ENCODE measurements around the gene USF1. TPM values are rescaled to one million over a fixed set of nuclear protein-coding genes. Genes with fewer than 3 reads are reported as not detected.
A peak's percentile ranks its signal among the peaks of the same experiment; 100 is the strongest.

USF1 gene
- total and polyA plus RNA-seq, 2 experiments from 2014 or later: 11.9 to 85.1 TPM

DNA sequence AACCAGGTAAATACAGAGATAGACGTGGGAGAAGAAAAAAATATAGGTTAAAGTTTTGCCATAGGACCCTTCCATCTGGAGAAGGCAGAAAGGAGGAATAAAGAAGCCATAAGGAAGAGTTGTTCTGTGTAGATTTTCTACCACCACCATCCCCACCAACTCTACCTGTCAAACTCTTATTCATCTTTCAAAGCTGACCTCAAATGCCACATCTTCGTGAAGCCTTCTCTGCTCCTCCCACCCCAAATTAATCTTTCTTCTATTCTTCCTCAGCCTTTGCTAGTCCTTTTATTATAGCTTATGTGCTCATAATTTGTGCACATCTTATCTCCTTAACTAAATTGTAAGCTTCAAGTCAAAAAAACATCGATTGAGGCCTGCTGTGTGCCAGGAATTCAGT is 44.8 kb upstream of the USF1 start:
- WGBS (ENCODE audit: low lambda C conversion rate, missing lambda C conversion rate): 89% methylated on average over 3 of the region's 3 CpGs
- Histone ChIP-seq H4K20me1 (ENCODE audit: insufficient read depth, poor library complexity, severe bottlenecking) (no peaks in the 10 kb centered on the region), H3K27ac (no peak overlapping the region)

DNA sequence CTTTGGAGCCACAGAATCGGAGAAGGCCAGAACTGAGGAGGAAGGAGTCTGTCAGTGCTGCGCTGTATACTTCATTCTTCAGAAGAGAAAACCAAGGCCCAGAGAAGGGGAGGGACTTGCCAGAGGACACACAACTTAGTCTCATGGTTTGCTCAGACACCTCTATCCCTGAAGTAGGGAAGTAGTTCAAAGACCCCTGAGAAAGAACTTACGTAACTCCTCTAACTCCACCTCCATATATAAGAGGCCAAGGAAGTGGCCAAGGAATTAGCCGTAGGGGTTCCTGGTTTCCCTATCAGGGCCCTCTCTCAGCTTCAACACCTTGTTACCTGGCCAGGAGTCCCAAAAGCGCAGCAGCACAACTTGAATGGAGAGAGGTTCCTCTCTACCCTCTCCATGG is 44.2 kb upstream of the USF1 start:
- peak overlapping the region; percentile 73 for H3K4me2 ChIP-seq
- H3K4me1 ChIP-seq (ENCODE audit: insufficient read depth): peaks cover 9% of the 10 kb centered on the region
- no peaks in the 10 kb centered on the region for H3K36me3 ChIP-seq (replicated peaks; ENCODE audit: insufficient read depth, low read depth)
- no peak overlapping the region for H3K4me3 ChIP-seq
- H2AFZ ChIP-seq: no peak overlapping the region
- H3K9me3 ChIP-seq (ENCODE audit: low read depth): no peaks in the 10 kb centered on the region
- H4K20me1 ChIP-seq (ENCODE audit: insufficient read depth, poor library complexity, severe bottlenecking): no peaks in the 10 kb centered on the region
- H3K27me3 ChIP-seq: no peaks in the 10 kb centered on the region
- no peaks in the 10 kb centered on the region for H3K9me2 ChIP-seq (replicated peaks; ENCODE audit: insufficient read depth)
- TF ChIP-seq EZH2 (IDR thresholded peaks at IDR 0.05; ENCODE audit: borderline replicate concordance) (no peak), EZH2phosphoT487 (IDR thresholded peaks at IDR 0.05; ENCODE audit: low read depth, severe bottlenecking, unreplicated experiment) (no peak), CTCF (IDR thresholded peaks at IDR 0.05; ENCODE audit: poor library complexity) (no peak)
- DNase-seq (ENCODE audit: low spot score): no peak
- H3K79me2 ChIP-seq: peaks cover 13% of the 10 kb centered on the region
- 91% methylated on average over 5 of the region's 5 CpGs for WGBS (ENCODE audit: low lambda C conversion rate, missing lambda C conversion rate)
- H3K27ac ChIP-seq: peak overlapping the region; percentile 74

More for the DNA sequence above, 44.8 kb upstream of the USF1 start:
- Histone ChIP-seq H3K36me3 (replicated peaks; ENCODE audit: insufficient read depth, low read depth) (no peaks in the 10 kb centered on the region), H3K4me1 (ENCODE audit: insufficient read depth) (peaks cover 2% of the 10 kb centered on the region), H3K9me3 (ENCODE audit: low read depth) (no peaks in the 10 kb centered on the region), H3K79me2 (peaks cover 13% of the 10 kb centered on the region), H3K9me2 (replicated peaks; ENCODE audit: insufficient read depth) (no peaks in the 10 kb centered on the region), H3K4me2 (no peak overlapping the region), H3K4me3 (no peak overlapping the region), H3K27me3 (no peaks in the 10 kb centered on the region), H2AFZ (no peak overlapping the region)
- no peak for TF ChIP-seq EZH2phosphoT487 (IDR thresholded peaks at IDR 0.05; ENCODE audit: low read depth, severe bottlenecking, unreplicated experiment)
- no peak for TF ChIP-seq EZH2 (IDR thresholded peaks at IDR 0.05; ENCODE audit: borderline replicate concordance)
- TF ChIP-seq CTCF (IDR thresholded peaks at IDR 0.05; ENCODE audit: poor library complexity): no peak
- DNase-seq (ENCODE audit: low spot score): no peak

DNA sequence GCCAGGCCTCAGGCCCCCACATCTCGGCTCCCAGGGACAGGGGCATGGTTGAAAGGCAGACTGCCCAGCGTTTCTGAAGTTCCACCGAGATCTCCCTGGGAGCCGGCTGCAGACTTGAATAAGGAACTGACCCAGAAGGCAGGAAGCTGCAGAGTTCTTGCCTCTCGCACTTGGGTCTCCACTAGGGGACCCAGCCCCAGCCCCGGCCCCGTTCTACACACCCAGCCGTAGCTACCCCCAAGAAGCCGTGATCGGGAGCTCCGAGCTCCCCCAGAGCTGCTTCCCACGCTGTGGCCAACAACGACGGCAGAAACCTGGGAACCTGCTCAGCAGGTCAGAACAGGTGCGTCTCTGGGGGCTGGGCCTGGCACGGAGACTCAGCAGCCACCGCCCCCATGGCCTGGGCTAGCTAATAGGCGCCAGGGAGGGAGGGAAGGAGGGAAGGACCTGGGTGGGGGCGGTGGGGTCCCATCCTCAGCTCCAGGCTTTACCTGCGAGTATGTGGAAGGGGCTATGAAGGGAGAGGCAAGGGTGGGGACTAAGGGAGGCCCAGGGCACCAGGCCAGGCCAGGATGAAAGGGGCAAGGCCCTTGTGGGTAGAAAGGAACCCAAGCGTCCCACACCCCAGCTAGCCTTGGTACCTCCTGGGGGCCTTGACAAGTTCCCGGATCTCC is 43.6 kb upstream of the USF1 start, which contains the start of gene NECTIN4:
NECTIN4 (minus strand) TSS at position 308 of the 674 bp plus-strand sequence; CDS start at position 46, 262 bp downstream.
- Histone ChIP-seq H3K79me2 (peaks cover 13% of the 10 kb centered on the region), H3K27ac (peak within 1 kb of the TSS; percentile 74), H3K4me1 (ENCODE audit: insufficient read depth) (peaks cover 14% of the 10 kb centered on the region), H2AFZ (no peak within 1 kb of the TSS), H3K9me3 (ENCODE audit: low read depth) (no peaks in the 10 kb centered on the region), H3K4me3 (no peak within 1 kb of the TSS), H3K9me2 (replicated peaks; ENCODE audit: insufficient read depth) (no peaks in the 10 kb centered on the region), H3K4me2 (peak within 1 kb of the TSS; percentile 73), H4K20me1 (ENCODE audit: insufficient read depth, poor library complexity, severe bottlenecking) (no peaks in the 10 kb centered on the region), H3K27me3 (no peaks in the 10 kb centered on the region), H3K36me3 (replicated peaks; ENCODE audit: insufficient read depth, low read depth) (no peaks in the 10 kb centered on the region)
- peak; percentile 62 for DNase-seq (ENCODE audit: low spot score)
- WGBS (ENCODE audit: low lambda C conversion rate, missing lambda C conversion rate): 77% methylated on average over 20 of the region's 22 CpGs
- TF ChIP-seq EZH2 (IDR thresholded peaks at IDR 0.05; ENCODE audit: borderline replicate concordance) (no peak), CTCF (IDR thresholded peaks at IDR 0.05; ENCODE audit: poor library complexity) (no peak), EZH2phosphoT487 (IDR thresholded peaks at IDR 0.05; ENCODE audit: low read depth, severe bottlenecking, unreplicated experiment) (no peak)

All from hepatocyte (in vitro differentiated cells).